ENCODE measurements around the gene TECPR2.

TECPR2 gene

DNA sequence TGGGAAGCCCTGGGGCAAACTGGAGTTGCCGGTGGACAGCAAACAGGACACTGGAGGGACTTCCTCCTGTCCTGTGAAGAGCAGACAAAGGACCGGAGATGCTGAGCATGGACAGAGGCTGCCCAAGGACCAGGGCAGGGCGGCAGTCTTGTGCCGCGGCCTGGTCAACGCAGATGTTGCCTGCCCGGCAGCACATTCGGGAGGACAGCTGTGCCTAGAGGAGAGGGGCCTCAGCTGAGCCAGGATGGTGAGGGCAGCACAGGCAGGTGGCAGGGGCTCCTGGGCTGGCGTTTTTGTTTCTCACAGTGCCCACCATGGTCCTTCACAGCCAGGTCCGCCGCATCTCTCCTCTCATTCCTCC lies 133.6 kb downstream of the TECPR2 start:
- no peak for DNase-seq (ENCODE audit: low spot score)

DNA sequence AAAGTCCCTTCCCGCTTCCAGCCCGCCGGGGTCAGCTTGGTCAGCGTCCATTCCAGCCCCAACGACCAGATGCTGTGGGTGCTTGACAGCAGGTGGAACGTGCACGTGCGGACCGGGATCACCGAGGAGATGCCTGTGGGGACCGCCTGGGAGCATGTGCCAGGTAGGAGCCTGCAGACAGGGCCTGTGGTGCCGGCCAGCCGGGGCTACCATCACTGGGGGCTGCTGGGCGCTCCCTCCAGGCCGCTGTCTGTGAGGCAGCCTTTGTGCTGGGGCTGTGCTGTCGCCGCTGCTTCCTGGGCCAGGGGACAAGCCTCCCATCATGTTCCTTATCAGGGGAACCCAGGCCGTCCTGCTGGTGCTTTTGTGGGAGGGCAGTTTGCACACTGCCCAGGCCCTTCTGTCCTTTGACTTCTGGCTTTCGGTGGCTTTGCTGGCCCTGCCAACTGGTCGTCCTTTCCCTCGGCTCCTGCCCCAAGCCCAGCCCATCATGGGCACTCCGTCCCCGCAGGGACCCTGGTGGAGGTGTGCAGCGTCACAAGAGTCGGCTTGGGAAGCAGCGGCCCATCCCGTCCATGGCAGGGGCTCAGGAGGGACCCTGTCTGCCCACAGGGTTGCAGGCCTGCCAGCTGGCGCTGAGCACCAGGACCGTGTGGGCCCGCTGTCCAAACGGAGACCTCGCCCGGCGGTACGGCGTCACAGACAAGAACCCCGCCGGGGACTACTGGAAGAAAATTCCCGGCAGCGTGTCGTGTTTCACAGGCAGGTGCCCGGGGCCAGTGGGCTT lies 134.4 kb downstream of the TECPR2 start:
- no peak for DNase-seq (ENCODE audit: low spot score)

DNA sequence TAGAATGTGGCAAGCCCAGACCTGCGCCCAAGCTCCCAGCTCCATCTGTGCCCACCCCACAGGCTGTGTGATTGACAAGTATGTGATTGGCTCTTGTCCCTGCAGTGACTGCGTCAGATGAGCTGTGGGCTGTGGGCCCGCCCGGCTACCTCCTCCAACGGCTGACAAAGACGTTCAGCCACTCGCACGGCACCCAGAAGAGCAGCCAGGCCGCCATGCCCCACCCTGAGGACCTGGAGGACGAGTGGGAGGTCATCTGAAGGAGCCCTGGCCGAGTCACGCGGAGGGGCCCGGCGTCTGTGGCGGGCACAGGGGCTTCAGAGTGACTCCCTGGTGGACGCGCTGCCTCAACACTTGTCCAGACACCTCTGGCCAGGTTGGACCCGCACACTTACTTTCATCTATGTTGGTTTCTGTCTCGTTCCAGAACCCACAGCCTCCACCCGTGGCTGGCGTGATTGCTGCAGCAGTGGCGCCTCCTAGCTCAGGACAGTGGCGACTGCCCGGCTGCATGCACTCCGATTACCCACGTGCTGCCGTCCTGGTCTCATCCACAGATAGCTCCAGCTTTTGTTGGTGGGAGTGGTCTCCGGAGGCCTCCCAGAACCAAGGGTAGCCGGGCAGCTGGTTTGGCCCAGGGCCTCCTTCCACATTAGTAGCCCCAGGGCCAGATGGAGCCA lies 135.4 kb downstream of the TECPR2 start:
- no peak for DNase-seq (ENCODE audit: low spot score)

DNA sequence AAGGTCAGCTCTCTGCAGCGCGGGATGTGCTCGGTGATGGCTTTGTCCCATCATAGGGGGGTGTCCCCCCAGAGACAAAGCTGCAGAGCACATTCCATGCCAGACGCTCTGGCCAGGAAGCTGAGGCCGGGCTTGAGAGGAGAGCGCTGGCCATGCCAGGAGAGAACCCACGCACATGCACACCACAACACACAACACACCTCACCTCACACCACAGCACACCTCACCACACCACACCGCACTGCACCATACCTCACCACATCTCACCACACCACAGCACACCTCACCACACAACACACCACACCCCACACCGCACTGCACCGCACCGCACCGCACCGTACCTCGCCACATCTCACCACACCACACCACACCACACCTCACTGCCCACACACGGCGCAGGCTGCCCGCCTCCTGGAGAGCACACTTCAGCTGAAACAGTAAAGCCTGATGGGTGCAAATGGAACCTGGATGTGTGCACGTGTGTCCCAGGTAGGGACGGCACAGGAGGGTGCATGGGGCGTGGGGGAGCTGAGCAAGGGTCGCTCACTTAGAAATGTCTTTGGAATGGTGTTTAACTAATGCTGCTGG lies 136.0 kb downstream of the TECPR2 start:
- DNase-seq (ENCODE audit: low spot score) = no peak

DNA sequence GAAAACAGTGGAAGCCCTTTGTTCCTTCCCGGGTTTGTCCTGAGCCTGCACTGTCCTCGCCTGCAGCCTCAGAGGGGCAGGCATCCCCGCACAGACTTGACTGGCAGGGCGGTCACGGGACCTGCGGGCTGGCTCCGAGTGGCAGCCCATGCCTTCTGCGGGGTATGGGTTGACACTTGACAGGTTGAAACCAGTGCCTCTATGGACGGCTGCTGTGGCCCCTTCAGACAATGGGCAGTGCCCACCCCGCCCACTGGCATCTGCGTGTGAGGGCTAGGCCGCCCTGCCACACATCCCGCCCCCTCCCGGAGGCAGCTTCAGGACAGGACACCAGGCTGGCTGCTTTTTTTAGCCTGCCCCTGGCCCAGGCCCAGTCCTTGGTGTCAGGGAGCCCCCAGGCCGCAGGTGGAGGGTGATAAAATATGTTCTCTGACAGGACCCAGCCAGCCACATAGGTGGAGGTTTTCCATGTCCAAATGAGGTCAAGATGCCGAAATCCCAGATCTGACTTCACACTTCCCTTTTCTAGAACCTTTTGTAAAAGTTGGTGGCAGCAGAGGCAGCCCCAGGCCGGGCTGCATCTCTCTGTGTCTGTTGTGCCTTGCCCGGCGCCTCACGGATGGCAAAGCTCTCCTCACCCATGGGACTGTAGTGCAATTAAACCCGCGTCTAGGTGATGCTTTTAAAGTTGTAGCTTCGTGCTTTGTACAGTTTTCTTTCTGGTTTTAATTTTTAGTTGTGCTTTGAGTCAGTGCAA lies 136.8 kb downstream of the TECPR2 start:
- DNase-seq (ENCODE audit: low spot score) = no peak

DNA sequence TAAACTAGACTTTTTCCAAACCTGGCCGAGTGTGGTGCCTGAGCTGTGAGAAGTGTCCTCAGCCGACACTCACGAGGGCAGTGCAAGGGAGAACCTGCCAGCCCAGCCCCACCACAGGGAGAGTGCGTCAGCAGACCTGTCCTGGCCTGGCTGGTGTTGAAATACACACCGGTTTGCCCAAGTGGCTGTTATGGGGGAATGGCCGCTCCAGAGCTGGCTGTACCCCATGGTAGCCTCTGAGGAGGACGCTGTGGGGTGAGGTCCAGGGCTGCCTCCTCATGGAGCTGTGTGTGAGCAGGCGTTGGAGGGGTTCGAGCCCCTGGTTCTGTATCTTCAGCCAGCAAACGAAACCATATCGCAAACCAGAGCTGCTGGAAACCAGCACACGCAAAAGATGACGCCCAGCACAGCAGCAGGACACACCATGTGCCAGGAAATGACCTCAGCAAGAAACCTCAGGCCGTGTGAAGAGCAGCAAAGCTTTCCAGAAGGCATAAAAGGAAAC lies 137.5 kb downstream of the TECPR2 start:
- DNase-seq (ENCODE audit: low spot score) = peak; percentile 91

DNA sequence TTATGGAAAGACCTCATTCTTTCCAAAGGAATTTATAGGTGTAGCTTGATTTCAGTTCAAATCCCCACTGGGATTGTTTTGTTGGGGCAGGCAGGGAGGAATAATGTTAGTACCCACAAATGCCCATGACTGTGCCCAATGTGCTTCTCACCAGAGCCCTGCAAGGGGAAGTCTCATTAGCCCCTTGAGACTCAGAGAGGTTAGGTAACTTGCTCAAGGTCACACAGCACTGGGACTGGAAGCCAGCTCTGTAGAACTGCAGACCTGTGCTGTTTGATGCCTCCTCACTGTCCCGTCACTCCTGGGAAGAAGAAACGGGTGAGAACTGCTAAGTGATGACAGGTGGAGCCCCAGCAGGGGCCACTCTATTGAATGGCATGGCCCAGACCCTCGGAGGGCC lies 138.0 kb downstream of the TECPR2 start:
- no peak for DNase-seq (ENCODE audit: low spot score)

DNA sequence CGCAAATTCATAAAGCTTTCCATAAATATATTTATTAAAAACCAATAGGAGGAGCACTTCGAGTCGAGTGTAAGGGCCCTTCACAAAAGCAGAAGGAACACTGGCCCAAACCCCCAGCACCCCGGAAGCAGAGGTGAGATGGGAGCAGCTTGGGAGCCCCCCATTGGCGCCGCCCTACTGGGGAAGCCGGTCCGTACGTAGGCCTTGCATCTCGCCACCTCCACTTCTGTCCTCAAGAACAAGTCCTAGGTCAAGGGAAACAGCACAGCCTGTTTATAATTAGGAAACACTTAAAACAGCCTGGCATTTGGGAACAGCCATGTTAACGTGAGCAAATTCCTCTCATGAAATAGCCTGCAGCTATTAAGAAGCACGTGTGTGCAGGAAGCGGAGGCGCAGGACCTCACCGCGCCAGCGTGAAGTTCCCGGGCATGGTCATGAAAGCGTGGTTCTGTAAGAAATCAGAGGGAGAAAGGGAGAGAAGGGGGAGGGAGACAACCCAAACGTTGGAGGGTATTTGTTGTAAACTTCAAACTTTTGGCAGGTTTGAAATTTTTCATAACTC lies 139.1 kb downstream of the TECPR2 start:
- no peak for DNase-seq (ENCODE audit: low spot score)

DNA sequence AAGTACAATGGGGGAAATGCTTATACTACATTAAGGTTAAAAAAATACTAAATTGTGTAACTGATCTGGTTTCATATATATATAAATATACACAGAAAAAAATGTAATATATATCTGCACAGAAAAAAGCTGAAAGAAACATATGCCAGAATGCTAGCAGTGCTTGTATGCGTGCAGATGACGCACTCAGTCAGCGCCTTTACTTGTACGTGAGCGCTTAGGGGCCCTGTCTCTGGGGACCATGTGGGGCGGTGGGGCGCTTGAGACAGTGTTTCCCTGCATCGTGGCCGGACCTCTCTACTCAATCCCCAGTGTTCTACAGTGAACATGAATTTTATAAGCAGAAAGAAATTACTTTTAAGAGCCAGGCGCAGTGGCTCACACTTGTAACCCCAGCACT lies 139.8 kb downstream of the TECPR2 start:
- DNase-seq (ENCODE audit: low spot score) = no peak

DNA sequence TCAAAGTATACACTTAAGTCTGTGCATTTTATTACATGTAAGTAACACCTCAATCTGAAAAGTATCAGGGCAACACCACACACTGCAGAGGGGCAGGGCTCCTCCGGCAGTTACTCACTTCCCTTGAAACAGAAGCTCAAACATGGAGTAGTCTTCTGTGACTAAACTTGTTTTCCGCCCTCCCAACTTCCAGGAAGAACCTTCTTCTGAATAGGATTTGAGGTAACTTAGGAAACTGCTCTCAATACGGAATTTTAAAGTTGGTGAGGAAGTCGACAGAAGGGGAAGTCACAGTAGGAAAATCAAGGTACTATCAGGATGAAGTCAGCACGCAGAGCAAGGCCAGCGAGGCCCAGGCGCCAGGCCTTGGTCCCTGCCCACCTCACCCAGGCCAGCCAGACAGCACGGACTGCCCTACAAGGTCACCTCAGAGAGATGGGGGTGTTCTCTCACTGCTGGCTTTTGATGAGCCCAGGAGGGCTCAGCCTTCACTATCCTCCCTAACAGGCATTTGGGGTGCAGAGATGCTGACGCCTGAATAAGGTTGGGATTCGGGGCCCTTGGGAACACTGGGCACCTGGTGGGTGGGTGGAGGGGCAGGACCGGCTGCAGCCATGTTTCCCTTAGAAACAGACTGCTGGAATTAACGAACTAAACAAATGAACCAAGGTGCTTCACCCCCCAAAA lies 141.0 kb downstream of the TECPR2 start:
- DNase-seq (ENCODE audit: low spot score) = no peak

DNA sequence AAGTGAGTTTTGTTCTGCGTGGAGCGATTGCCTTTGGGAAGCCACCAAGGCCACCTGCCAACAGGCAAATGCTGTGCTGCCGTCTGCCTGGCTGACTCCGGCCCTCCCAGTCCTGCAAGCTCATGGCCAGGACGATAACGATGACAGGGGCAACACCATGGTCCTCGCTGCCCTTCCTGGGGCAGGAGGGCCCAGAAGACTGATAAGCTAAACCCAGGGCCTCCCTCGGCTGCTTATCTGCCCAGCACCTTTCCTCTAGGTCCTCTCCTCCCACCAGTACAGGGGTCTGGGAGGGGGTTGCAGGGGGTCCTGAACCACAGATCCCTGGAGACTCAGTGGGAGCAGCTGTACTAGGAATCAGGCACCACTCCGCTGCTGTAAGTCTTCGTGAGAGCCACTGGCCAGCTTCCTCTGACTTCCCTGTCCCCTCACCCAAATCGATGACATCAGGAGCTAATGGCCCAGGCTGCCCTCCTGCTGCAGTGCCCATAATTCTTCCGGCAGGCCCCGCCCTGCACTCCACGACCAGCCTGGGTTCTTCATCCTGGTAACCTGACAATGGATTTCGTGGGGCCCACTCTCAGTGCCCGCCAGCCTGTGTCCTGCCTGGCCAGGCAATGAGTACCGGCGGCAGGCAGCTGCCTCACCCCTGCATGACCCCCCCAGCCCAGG lies 141.7 kb downstream of the TECPR2 start:
- no peak for DNase-seq (ENCODE audit: low spot score)

DNA sequence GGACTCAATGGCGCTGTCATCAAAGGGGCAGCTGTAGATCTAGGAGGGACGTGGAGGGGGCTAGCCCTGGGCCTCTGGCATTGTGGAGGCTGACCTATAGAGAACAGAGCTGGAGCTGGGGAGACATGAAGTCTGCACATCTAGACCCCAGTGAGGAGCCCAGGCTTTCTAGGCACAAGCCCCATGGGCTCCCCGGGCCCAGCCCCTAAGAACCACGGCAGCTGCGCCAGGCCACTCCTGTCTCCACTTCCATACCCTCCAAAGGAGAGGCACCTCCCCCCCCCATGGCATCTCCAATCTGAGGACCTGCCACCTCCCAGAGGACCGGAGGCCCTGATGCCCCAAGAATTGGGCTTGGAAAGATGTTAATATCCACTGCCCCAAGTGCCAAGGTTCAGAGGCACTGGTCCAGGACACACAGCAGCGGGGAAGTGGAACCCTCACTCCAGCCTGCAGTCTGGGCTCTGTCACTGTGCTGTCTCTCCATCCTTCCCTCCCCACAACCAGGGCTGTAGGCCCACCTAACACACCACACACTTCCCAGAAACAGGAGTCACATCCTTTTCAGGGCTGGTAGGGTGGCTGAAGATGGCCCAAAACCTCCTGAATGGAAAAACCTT lies 142.4 kb downstream of the TECPR2 start:
- DNase-seq (ENCODE audit: low spot score) = no peak

DNA sequence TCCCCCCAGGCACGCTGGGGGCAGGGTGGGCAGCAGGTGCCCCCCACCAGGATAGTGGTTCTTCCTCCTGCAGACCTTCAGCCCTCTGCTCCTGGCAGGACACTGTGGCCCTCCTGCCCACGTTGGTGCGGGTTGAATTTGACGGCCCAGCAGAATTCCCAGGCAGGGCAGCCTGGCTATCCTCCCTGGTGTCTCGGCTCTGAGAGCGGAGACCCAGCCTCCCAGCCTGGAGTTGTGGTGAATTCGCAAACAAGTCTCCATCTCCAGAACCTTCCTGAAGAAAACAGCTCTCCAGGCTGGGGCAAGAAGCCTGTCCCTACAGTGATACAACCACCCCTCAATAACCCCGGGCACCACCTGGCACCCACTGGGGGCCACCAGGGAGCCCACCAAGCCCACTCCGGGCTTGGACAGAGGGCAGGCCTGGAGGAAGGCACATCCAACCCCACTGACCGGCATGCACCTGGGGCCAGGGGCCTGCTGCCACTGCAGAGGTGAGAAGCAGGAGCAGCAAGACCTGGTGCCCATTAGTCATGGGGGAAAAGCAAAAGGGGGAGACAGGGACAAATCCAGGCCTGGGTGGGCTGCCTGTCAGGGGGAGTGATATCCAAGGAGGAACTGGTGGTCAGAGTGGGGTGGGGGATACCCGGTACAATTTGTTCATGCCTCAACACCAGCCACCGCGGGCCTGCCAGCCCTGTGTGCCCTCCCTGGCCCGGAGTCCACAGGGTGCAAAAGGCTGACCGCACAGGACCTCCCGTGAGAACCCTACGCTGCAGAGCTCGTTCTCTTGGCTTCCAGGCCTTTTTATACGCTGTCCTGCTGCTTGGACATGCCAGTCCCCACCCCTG lies 143.3 kb downstream of the TECPR2 start:
- no peak for DNase-seq (ENCODE audit: low spot score)

DNA sequence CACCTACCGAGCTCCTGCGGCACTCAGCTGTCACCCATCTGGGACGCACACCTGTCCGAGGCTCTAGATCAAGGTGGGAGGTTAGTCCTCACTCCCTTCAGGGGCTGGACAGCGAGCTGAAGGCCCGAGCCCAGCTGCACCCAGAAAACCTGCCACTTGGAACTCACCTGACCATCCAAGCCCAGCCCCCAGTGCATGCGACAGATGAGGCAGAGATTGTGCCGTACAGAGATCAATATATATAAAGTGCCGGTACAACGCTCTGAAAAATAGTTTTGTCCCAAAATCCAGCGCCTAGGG lies 143.8 kb downstream of the TECPR2 start:
- DNase-seq (ENCODE audit: low spot score) = no peak

DNA sequence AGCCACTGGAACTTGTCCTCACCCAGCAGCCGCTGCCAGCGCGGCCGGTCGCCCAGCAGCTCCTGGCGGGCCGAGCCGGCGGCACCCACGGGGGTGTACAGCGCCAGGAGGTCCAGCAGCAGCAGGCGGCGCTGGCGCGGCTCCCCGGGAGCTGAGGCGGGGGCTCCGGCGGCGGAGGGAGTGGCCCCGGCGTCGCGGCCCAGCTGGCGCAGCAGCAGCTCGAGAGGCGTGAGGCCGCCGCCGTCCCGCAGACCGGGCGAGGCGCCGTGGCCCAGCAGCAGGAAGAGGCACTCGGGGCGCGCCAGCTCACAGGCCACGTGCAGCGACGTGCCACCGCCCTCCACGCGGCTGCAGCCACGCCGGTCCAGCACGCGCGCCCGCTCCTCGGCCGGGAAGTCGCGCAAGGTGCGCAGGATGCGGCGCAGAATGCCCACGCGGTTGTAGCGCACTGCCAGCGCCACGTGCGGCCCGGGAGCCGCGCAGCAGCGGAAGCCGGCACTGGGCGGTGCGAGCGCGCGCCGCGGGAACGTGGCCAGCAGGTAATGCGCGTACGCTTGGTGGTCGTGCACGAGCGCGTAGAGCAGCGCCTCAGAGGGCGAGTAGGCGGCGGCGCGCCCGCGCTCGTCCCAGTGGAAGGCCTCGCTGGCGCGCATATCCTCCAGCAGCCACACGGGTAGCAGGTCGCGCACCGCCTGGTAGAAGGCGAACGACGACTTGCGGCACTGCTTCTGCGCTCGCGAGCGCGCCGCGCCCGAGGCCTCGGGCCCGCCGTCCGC lies 144.5 kb downstream of the TECPR2 start:
- DNase-seq (ENCODE audit: low spot score) = no peak

DNA sequence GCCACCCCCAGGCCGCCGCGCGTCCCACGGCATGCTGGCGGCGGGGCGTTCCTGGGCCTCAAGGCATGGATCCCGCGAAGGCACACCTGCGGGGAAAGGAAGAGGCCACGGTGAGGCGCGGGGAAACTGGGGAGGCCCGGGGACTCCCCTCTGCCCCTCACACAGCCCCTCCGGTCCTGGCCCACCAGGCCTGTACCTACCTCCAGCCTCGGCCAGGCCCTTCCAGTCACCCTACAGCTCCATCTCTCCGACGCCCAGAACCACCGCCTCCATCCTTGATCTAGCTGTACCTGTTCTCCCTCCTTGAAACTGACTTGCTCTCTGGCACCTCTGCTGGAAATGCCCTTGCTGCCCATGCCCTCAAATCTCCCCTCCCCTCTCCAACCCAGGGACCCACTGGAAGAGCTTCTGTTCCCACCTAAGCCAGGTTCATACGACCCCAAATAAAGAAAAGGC lies 145.1 kb downstream of the TECPR2 start:
- no peak for DNase-seq (ENCODE audit: low spot score)

DNA sequence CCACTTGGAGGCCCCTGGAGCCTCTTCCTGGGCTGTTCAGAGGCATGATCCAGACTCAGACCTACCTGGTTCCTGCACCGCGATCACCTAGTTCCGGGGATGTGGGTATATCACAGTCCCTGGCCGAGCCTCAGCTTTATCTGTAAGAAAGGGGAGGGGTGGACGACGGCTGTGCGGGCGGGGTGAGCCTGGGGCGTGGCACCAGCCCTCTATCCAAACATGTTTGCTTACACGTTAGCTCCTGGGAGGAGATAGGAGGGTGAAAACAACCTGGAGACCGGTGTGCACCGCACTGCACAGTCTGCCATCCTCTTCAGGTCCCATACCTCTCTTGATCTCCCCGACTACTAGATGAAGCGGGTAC lies 145.7 kb downstream of the TECPR2 start:
- DNase-seq (ENCODE audit: low spot score) = no peak

DNA sequence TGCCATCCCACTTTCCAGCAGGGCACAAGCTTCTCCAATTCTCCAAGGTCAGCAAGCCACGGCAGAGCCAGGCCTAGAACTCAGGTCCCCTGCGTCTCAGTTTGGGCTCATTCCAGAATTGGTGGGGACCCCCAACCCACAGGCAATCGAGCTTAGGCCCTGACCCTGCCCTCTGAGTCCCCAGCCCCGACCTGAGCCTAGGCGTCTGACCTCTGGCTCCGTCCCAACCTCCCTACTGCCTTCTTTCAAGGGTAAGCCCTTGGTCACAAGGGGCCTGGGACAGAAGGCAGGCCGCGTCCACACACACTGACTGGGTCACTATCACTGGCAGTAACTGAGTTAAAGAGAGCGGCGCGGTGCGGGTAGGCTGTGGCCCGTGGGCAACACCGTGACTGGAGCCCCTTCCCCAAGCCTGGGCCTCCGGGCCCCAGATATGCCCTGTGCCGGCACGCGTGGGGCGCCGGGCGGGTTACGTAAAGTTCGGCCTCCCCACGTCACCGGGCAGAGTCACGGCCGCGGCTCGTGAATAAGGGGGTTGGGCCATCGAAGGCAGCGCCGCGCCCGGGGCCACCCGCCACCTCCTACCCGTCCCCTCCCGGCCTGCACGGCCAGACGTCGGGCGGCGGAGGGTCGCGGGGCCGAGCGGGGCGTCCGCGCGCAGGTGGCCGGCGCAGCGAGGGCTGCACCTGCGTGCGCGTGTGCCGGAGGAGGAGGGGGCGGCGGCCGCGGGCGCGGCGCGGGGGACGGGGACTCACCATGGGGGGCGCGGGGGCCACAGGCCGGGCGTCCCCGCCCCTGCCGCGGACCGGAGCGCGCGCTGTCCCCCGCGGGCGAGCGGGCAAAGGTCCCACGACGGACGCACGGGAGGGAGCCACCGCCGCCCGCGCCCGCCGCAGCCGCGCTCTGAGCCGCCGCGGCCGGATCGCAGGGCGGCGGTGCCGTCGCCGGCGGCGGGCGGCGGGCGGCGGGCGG lies 146.3 kb downstream of the TECPR2 start:
- DNase-seq (ENCODE audit: low spot score) = peak; percentile 81

Data from AG20443 (cell line).